KMS-11 (cell line): ENCODE measurements around the gene ADM2.
"Not testable (repeated sequence)": the region's sequence is repeated elsewhere in the genome, so short reads cannot be mapped to it uniquely, and the experiment has no call there.

Source experiments
- H2AFZ ChIP-seq: fragments of 200-600 bp; sonication (generic); 2 replicates; pipeline ENCODE4 v1.6.1; 2016; ENCODE audit warnings: antibody characterized with exemption, mixed run types, low read depth
- H3K27ac ChIP-seq: fragments of 200-600 bp; sonication (generic); 2 replicates; pipeline ENCODE4 v1.6.1; 2016; ENCODE audit warnings: mild to moderate bottlenecking, mixed run types
- H3K27me3 ChIP-seq: fragments of 200-600 bp; sonication (generic); 2 replicates; pipeline ENCODE4 v1.6.1; 2017; ENCODE audit warnings: mild to moderate bottlenecking, low read depth, mixed run types, moderate library complexity; ENCODE audit not compliant: insufficient read depth
- H3K36me3 ChIP-seq: fragments of 200-600 bp; sonication (generic); 2 replicates; pipeline ENCODE4 v1.6.1; 2017; ENCODE audit warnings: mild to moderate bottlenecking, mixed run types; ENCODE audit not compliant: insufficient read depth
- H3K4me1 ChIP-seq: fragments of 200-600 bp; sonication (generic); 2 replicates; pipeline ENCODE4 v1.6.1; 2016; ENCODE audit warnings: mild to moderate bottlenecking, low read depth, mixed run types; ENCODE audit not compliant: poor library complexity, severe bottlenecking
- H3K4me2 ChIP-seq: fragments of 200-600 bp; sonication (generic); 2 replicates; pipeline ENCODE4 v1.7.0; 2016; ENCODE audit warnings: mild to moderate bottlenecking, mixed run types
- H3K4me3 ChIP-seq: fragments of 200-600 bp; sonication (generic); IDR thresholded peaks from 2 replicates; pipeline ENCODE4 v1.6.1; 2017; ENCODE audit warnings: low read depth, low read length, mixed read lengths; ENCODE audit not compliant: insufficient read depth
- H3K79me2 ChIP-seq: fragments of 200-600 bp; sonication (generic); 2 replicates; pipeline ENCODE4 v1.6.1; 2016; ENCODE audit warnings: low read depth, mixed run types; ENCODE audit not compliant: insufficient read depth
- H3K9ac ChIP-seq: fragments of 200-600 bp; sonication (generic); 2 replicates; pipeline ENCODE4 v1.6.1; 2016; ENCODE audit warnings: mild to moderate bottlenecking, mixed run types
- H4K20me1 ChIP-seq: fragments of 200-600 bp; sonication (generic); 2 replicates; pipeline ENCODE4 v1.6.1; 2016; ENCODE audit warnings: mild to moderate bottlenecking, mixed run types; ENCODE audit not compliant: insufficient read depth
- TF ChIP-seq, protein P1 (sequence below): fragments of 200-600 bp; sonication (generic); conservative IDR thresholded peaks from 2 replicates; pipeline ENCODE4 v1.6.1; 2017; ENCODE audit warnings: low read depth, mild to moderate bottlenecking, antibody characterized with exemption, low read length, moderate library complexity, mixed read lengths

The ADM2 gene, protein sequence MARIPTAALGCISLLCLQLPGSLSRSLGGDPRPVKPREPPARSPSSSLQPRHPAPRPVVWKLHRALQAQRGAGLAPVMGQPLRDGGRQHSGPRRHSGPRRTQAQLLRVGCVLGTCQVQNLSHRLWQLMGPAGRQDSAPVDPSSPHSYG

DNA sequence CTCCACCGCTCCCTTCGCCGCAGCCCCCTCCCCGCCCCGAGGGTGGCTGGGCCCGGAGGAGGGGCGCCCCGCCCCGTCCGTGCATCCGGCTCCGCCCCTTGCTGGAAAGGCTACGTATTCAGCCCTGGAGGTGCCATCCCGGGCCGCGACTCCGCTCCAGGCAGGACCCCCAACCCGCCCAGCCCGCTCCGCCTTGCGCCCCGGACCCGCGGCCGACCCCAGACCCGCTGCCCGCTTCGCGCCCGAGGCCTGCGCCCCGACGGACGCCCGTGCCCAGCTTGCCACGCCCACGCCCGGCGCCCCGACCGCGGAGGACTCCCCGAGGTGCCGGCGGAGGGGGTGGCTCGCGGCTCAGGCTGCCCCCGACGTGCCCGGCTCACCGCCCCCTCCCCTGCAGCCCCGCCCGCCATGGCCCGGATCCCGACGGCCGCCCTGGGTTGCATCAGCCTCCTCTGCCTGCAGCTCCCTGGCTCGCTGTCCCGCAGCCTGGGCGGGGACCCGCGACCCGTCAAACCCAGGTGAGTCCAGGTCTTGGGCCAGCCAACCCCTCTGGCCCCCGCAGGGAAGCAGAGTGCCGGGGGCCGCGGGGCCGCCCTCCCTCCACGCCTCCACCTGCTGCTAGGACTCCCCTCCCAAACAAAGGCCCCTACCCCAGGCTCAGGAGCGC is at the start of gene ADM2:
ADM2 (plus strand) TSS at position 104 of the 667 bp plus-strand sequence; CDS start at position 409, 305 bp downstream.
- peak within 1 kb of the TSS; percentile 42; the same call in 1 of the 2 replicates for H2AFZ ChIP-seq
- peak within 1 kb of the TSS; percentile 38; the same call in 1 of the 2 replicates for H3K9ac ChIP-seq
- TF ChIP-seq, protein P1, sequence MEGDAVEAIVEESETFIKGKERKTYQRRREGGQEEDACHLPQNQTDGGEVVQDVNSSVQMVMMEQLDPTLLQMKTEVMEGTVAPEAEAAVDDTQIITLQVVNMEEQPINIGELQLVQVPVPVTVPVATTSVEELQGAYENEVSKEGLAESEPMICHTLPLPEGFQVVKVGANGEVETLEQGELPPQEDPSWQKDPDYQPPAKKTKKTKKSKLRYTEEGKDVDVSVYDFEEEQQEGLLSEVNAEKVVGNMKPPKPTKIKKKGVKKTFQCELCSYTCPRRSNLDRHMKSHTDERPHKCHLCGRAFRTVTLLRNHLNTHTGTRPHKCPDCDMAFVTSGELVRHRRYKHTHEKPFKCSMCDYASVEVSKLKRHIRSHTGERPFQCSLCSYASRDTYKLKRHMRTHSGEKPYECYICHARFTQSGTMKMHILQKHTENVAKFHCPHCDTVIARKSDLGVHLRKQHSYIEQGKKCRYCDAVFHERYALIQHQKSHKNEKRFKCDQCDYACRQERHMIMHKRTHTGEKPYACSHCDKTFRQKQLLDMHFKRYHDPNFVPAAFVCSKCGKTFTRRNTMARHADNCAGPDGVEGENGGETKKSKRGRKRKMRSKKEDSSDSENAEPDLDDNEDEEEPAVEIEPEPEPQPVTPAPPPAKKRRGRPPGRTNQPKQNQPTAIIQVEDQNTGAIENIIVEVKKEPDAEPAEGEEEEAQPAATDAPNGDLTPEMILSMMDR: no peak
- H3K79me2 ChIP-seq: no peaks in the 10 kb centered on the region
- H3K36me3 ChIP-seq: no peaks in the 10 kb centered on the region
- no peak within 1 kb of the TSS for H3K4me3 ChIP-seq
- H4K20me1 ChIP-seq: no peaks in the 10 kb centered on the region
- peak within 1 kb of the TSS; percentile 42; the same call in 1 of the 2 replicates for H3K4me2 ChIP-seq
- H3K4me1 ChIP-seq: no peaks in the 10 kb centered on the region
- no peaks in the 10 kb centered on the region for H3K27me3 ChIP-seq
- H3K27ac ChIP-seq: no peak within 1 kb of the TSS

DNA sequence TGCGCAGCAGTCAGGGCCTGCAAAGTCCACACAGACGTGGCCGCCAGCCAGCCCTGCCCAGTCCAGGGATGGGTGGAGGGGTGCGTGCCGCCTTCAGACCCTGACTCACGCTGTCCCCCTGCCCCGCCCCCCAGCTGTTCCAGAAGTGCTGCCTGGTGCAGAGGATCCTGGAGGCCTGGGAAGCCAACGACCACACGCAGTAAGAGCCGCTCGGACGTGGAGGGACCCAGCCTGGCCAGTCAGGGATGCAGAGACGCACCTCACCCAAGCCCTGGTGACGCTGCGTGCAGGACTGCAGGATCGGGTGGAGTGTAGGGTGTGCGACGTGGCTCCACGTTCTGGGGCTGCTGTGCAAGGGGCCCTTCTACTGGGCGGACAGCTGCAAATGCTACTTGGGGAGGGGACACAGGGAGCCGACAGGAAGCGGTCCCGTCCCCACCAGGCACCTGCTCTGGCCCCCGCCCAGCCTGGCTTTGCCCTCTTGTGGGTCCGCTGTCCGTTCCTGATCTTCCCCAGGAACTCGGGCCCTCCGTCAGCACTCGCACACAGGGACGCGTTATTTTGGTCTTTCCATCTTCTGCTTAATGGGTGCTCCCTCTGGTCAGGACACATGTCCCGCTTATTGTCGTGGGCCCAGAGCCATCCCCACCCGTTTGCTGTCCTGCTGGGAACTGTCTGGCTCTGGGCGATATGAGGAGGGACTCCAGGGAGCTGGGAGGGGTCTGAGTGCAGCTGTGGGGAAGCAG is 49.0 kb upstream of the ADM2 start:
- H2AFZ ChIP-seq: no peak overlapping the region
- no peaks in the 10 kb centered on the region for H3K36me3 ChIP-seq

DNA sequence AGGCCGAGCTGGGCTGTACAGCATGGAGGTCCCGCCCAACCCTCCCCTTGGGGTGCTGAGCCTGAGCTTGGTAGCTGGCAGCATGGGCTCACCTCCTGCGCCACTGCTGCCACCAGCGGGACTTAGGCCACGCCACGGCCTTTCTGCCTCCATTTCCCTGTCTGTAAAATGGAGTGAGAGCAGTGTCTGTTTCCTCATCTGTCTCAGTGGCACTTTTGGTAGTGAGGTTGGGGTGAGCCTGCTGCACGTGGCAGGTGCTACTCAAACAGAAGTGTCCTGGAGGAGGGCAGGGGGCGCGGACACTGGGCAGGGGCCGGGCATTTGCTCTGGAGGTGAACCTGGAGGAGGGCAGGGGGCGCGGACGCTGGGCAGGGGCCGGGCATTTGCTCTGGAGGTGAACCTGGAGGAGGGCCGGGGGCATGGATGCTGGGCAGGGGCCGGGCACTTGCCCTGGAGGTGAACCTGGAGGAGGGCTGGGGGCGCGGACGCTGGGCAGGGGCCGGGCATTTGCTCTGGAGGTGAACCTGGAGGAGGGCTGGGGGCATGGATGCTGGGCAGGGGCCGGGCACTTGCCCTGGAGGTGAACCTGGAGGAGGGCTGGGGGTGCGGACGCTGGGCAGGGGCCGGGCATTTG is 48.3 kb upstream of the ADM2 start:
- not testable (repeated sequence) for H3K4me2 ChIP-seq, H3K4me3 ChIP-seq, H4K20me1 ChIP-seq, H3K36me3 ChIP-seq, H2AFZ ChIP-seq, H3K27ac ChIP-seq, H3K9ac ChIP-seq, H3K79me2 ChIP-seq, H3K4me1 ChIP-seq, H3K27me3 ChIP-seq

More for the DNA sequence above, 49.0 kb upstream of the ADM2 start:
- Histone ChIP-seq H4K20me1 (no peaks in the 10 kb centered on the region), H3K4me1 (no peaks in the 10 kb centered on the region), H3K27ac (no peak overlapping the region), H3K79me2 (no peaks in the 10 kb centered on the region), H3K9ac (no peak overlapping the region), H3K4me2 (no peak overlapping the region), H3K4me3 (no peak overlapping the region), H3K27me3 (no peaks in the 10 kb centered on the region)
- TF ChIP-seq, protein P1: no peak

DNA sequence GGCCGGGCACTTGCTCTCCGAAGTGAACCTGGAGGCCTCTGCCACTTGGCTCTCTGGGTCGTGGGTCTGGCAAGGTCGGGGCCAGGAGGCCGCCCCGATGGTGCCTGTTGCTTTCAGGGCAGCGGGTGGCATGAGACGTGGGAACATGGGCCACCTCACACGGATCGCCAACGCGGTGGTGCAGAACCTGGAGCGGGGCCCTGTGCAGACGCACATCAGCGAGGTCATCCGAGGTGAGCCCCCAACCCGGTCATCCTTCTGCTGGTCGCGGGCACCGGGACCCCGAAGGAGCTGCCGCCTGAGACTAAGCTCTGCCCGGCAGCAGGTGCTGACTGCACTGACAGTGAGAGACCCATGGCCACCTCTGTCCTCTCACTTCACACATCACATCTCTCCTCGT is 46.5 kb upstream of the ADM2 start:
- no peak overlapping the region for H2AFZ ChIP-seq
- H3K27me3 ChIP-seq: no peaks in the 10 kb centered on the region
- H3K27ac ChIP-seq: no peak overlapping the region
- no peak overlapping the region for H3K9ac ChIP-seq
- H4K20me1 ChIP-seq: no peaks in the 10 kb centered on the region
- TF ChIP-seq, protein P1: no peak
- no peak overlapping the region for H3K4me2 ChIP-seq
- H3K79me2 ChIP-seq: no peaks in the 10 kb centered on the region
- H3K4me1 ChIP-seq: no peaks in the 10 kb centered on the region
- H3K36me3 ChIP-seq: no peaks in the 10 kb centered on the region
- no peak overlapping the region for H3K4me3 ChIP-seq
